ENCODE measurements around the gene MYH14. TPM values are rescaled to one million over a fixed set of nuclear protein-coding genes. Genes with fewer than 3 reads are reported as not detected.

MYH14 gene
- total and polyA plus RNA-seq, 2 of the 8 experiments (the other 6 are each of a cell fraction or from before 2014, with no cell fraction given): 17.3 to 28.6 TPM

DNA sequence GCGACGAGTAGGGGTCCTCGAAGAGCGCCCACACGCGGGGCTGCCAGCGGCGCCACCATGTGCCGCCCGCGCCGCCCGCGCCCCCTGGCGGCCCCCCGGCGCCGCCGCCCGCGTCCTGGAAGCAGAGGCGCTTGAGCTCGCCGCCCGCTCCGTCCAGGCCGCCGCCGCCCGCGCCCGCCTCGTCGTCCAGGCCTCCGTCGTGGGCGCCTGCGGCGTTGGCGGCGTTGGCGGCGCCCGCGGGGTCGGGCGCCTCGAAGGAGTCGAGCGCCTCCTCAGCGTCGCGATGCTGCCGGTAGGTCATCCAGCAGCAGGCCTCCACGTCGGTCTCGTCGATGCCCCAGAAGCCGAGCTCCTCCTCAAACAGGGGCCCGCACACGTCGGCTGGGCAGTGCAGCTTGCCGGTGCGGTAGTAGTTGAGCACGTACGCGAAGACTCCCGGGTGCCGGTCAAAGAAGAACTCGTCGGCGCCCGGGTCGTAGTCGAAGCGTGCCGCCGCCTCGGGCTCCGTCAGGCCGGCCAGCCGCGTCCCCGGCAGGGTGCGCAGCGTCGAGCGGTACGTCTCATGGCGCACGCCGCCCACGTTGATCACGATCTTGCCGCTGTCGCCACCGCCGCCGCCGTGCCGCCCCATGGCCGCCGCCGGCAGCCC, 124.9 kb downstream of the MYH14 start (continued):
- TF ChIP-seq RBBP5 (IDR thresholded peaks at IDR 0.05; ENCODE audit: borderline replicate concordance, low read depth, low read length) (0 out of 2 replicates have a peak, but pooled peaks have one; percentile 25), SIN3A (conservative IDR thresholded peaks at IDR 0.05 in 1 of 2, IDR thresholded peaks at IDR 0.05 in 1 of 2; ENCODE audit: low read depth in 1 of 2, low read length in 2 of 2) (0 out of 4 replicates have a peak, but pooled peaks of 1 of the 2 experiments have one; percentile 9), TAF1 (IDR thresholded peaks at IDR 0.05; ENCODE audit: low read depth, low read length) (peak; percentile 50; the same call in 1 of the 2 replicates)
- TF ChIP-seq, protein P1, sequence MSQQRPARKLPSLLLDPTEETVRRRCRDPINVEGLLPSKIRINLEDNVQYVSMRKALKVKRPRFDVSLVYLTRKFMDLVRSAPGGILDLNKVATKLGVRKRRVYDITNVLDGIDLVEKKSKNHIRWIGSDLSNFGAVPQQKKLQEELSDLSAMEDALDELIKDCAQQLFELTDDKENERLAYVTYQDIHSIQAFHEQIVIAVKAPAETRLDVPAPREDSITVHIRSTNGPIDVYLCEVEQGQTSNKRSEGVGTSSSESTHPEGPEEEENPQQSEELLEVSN (IDR thresholded peaks at IDR 0.05): peak; percentile 85
- TF ChIP-seq, protein P2, sequence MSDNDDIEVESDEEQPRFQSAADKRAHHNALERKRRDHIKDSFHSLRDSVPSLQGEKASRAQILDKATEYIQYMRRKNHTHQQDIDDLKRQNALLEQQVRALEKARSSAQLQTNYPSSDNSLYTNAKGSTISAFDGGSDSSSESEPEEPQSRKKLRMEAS (IDR thresholded peaks at IDR 0.05): peak; percentile 87
- TF ChIP-seq, protein P3, sequence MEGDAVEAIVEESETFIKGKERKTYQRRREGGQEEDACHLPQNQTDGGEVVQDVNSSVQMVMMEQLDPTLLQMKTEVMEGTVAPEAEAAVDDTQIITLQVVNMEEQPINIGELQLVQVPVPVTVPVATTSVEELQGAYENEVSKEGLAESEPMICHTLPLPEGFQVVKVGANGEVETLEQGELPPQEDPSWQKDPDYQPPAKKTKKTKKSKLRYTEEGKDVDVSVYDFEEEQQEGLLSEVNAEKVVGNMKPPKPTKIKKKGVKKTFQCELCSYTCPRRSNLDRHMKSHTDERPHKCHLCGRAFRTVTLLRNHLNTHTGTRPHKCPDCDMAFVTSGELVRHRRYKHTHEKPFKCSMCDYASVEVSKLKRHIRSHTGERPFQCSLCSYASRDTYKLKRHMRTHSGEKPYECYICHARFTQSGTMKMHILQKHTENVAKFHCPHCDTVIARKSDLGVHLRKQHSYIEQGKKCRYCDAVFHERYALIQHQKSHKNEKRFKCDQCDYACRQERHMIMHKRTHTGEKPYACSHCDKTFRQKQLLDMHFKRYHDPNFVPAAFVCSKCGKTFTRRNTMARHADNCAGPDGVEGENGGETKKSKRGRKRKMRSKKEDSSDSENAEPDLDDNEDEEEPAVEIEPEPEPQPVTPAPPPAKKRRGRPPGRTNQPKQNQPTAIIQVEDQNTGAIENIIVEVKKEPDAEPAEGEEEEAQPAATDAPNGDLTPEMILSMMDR (IDR thresholded peaks at IDR 0.05; ENCODE audit: control extremely low read depth in 1 of 3, insufficient read depth in 1 of 3, low read depth in 1 of 3, low read length in 3 of 3): peak; percentile 39 to 64 (median 61)
